ENCODE data around the gene PTPRG.

The PTPRG gene

GRCh38 chr3:62119139-62119538, 557.8 kb downstream of the PTPRG start:
- Histone ChIP-seq H3K27me3 (ENCODE audit: control insufficient read depth, insufficient read depth, low read length) (no peaks in the 10 kb centered on the region), H3K9me3 (ENCODE audit: control insufficient read depth, insufficient read depth, low read length) (no peaks in the 10 kb centered on the region), H3K9ac (ENCODE audit: low read depth, low read length) (no peak overlapping the region), H3K4me1 (ENCODE audit: control insufficient read depth, insufficient read depth, low read length) (no peaks in the 10 kb centered on the region), H3K4me3 (ENCODE audit: low read depth, low read length) (no peak overlapping the region), H3K36me3 (ENCODE audit: control insufficient read depth, insufficient read depth, low read length) (no peaks in the 10 kb centered on the region)

GRCh38 chr3:62122819-62123218, 561.4 kb downstream of the PTPRG start:
- no peak overlapping the region for H3K4me3 ChIP-seq (ENCODE audit: low read depth, low read length)
- H3K36me3 ChIP-seq (ENCODE audit: control insufficient read depth, insufficient read depth, low read length), result no peaks in the 10 kb centered on the region
- no peaks in the 10 kb centered on the region for H3K27me3 ChIP-seq (ENCODE audit: control insufficient read depth, insufficient read depth, low read length)
- H3K9ac ChIP-seq (ENCODE audit: low read depth, low read length), result no peak overlapping the region
- no peaks in the 10 kb centered on the region for H3K9me3 ChIP-seq (ENCODE audit: control insufficient read depth, insufficient read depth, low read length)
- no peaks in the 10 kb centered on the region for H3K4me1 ChIP-seq (ENCODE audit: control insufficient read depth, insufficient read depth, low read length)

DNA sequence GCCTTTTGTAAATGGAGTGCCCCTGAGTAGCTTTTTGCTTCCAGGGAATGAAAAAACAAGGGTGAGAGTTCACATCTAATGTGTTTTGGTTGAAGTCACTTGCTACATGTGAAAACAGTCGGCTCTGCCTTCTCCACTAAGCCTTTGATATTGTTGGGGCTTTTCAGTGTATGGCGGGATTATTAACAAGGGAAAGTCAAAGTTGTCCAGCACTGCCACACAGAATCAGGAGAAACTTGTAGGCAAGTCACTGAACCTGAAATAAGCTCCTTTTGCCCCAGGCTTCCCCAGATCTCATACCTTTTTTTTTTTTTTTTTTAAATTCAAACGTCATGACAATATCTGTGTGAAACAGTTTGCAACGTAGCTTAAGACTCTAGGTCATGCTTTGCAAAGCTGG, 564.0 kb downstream of the PTPRG start:
- no peak overlapping the region for H3K4me3 ChIP-seq (ENCODE audit: low read depth, low read length)
- H3K9ac ChIP-seq (ENCODE audit: low read depth, low read length), result no peak overlapping the region
- H3K27me3 ChIP-seq (ENCODE audit: control insufficient read depth, insufficient read depth, low read length), result no peaks in the 10 kb centered on the region
- no peaks in the 10 kb centered on the region for H3K4me1 ChIP-seq (ENCODE audit: control insufficient read depth, insufficient read depth, low read length)
- H3K36me3 ChIP-seq (ENCODE audit: control insufficient read depth, insufficient read depth, low read length), result no peaks in the 10 kb centered on the region
- H3K9me3 ChIP-seq (ENCODE audit: control insufficient read depth, insufficient read depth, low read length), result no peaks in the 10 kb centered on the region

GRCh38 chr3:62127116-62127515, 565.7 kb downstream of the PTPRG start:
- no peaks in the 10 kb centered on the region for H3K9me3 ChIP-seq (ENCODE audit: control insufficient read depth, insufficient read depth, low read length)
- H3K4me1 ChIP-seq (ENCODE audit: control insufficient read depth, insufficient read depth, low read length), result no peaks in the 10 kb centered on the region
- no peak overlapping the region for H3K9ac ChIP-seq (ENCODE audit: low read depth, low read length)
- H3K27me3 ChIP-seq (ENCODE audit: control insufficient read depth, insufficient read depth, low read length), result no peaks in the 10 kb centered on the region
- no peak overlapping the region for H3K4me3 ChIP-seq (ENCODE audit: low read depth, low read length)
- H3K36me3 ChIP-seq (ENCODE audit: control insufficient read depth, insufficient read depth, low read length), result no peaks in the 10 kb centered on the region

DNA sequence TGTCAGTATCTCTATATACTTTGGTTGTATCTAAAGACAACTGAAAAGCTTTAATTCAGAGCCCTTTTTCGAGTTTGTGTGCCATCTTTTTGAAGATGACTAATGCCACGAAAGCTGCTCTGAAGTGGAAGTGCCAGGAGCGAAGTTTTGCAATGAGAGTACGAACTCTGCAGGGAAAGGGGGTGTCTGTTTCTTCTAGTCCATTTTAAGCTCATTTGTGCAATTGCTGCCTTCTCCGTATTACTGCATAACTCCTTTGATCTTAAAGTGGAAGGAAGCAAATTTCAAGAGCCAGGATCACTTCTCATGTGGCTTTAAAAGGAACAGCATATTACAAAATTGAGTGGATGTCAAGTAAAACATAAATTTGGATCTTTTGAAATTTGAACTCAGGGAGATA, 566.7 kb downstream of the PTPRG start:
- no peak overlapping the region for H3K4me3 ChIP-seq (ENCODE audit: low read depth, low read length)
- no peaks in the 10 kb centered on the region for H3K36me3 ChIP-seq (ENCODE audit: control insufficient read depth, insufficient read depth, low read length)
- no peaks in the 10 kb centered on the region for H3K4me1 ChIP-seq (ENCODE audit: control insufficient read depth, insufficient read depth, low read length)
- H3K9me3 ChIP-seq (ENCODE audit: control insufficient read depth, insufficient read depth, low read length), result no peaks in the 10 kb centered on the region
- H3K27me3 ChIP-seq (ENCODE audit: control insufficient read depth, insufficient read depth, low read length), result no peaks in the 10 kb centered on the region
- no peak overlapping the region for H3K9ac ChIP-seq (ENCODE audit: low read depth, low read length)

GRCh38 chr3:62128681-62129080, 567.3 kb downstream of the PTPRG start:
- Histone ChIP-seq H3K36me3 (ENCODE audit: control insufficient read depth, insufficient read depth, low read length) (no peaks in the 10 kb centered on the region), H3K9ac (ENCODE audit: low read depth, low read length) (no peak overlapping the region), H3K4me1 (ENCODE audit: control insufficient read depth, insufficient read depth, low read length) (no peaks in the 10 kb centered on the region), H3K27me3 (ENCODE audit: control insufficient read depth, insufficient read depth, low read length) (no peaks in the 10 kb centered on the region), H3K4me3 (ENCODE audit: low read depth, low read length) (no peak overlapping the region), H3K9me3 (ENCODE audit: control insufficient read depth, insufficient read depth, low read length) (no peaks in the 10 kb centered on the region)

DNA sequence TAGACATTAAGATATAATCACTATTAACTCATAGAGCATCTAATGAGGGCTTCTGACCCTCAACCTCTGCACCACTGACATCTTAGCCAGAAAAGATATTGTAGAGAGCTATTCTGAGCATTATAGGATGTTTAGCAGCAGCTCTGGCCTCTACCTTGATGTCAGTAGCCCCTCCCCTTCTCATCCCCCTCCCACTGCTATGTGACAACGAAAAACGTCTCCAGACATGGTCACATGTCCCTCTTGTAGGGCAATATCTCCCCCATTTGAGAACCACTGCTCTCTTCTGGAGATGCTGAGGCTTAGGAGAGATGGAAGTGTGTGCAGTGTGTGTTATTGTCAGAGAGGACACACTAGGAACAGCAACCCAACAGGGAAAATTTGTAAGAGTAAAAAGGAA, 569.7 kb downstream of the PTPRG start:
- Histone ChIP-seq H3K4me3 (ENCODE audit: low read depth, low read length) (no peak overlapping the region), H3K4me1 (ENCODE audit: control insufficient read depth, insufficient read depth, low read length) (no peaks in the 10 kb centered on the region), H3K27me3 (ENCODE audit: control insufficient read depth, insufficient read depth, low read length) (no peaks in the 10 kb centered on the region), H3K36me3 (ENCODE audit: control insufficient read depth, insufficient read depth, low read length) (no peaks in the 10 kb centered on the region), H3K9me3 (ENCODE audit: control insufficient read depth, insufficient read depth, low read length) (no peaks in the 10 kb centered on the region), H3K9ac (ENCODE audit: low read depth, low read length) (no peak overlapping the region)

GRCh38 chr3:62131620-62132019, 570.2 kb downstream of the PTPRG start:
- H3K4me1 ChIP-seq (ENCODE audit: control insufficient read depth, insufficient read depth, low read length), result no peaks in the 10 kb centered on the region
- H3K36me3 ChIP-seq (ENCODE audit: control insufficient read depth, insufficient read depth, low read length), result no peaks in the 10 kb centered on the region
- H3K9me3 ChIP-seq (ENCODE audit: control insufficient read depth, insufficient read depth, low read length), result no peaks in the 10 kb centered on the region
- H3K27me3 ChIP-seq (ENCODE audit: control insufficient read depth, insufficient read depth, low read length), result no peaks in the 10 kb centered on the region
- H3K9ac ChIP-seq (ENCODE audit: low read depth, low read length), result no peak overlapping the region
- no peak overlapping the region for H3K4me3 ChIP-seq (ENCODE audit: low read depth, low read length)

- H3K36me3 ChIP-seq (ENCODE audit: control insufficient read depth, insufficient read depth, low read length), result no peaks in the 10 kb centered on the region
- no peak overlapping the region for H3K4me3 ChIP-seq (ENCODE audit: low read depth, low read length)
- H3K27me3 ChIP-seq (ENCODE audit: control insufficient read depth, insufficient read depth, low read length), result no peaks in the 10 kb centered on the region
- no peaks in the 10 kb centered on the region for H3K9me3 ChIP-seq (ENCODE audit: control insufficient read depth, insufficient read depth, low read length)
- H3K4me1 ChIP-seq (ENCODE audit: control insufficient read depth, insufficient read depth, low read length), result no peaks in the 10 kb centered on the region
- no peak overlapping the region for H3K9ac ChIP-seq (ENCODE audit: low read depth, low read length)
Observed at GRCh38 chr3:62132027-62132602, 570.7 kb downstream of the PTPRG start.

DNA sequence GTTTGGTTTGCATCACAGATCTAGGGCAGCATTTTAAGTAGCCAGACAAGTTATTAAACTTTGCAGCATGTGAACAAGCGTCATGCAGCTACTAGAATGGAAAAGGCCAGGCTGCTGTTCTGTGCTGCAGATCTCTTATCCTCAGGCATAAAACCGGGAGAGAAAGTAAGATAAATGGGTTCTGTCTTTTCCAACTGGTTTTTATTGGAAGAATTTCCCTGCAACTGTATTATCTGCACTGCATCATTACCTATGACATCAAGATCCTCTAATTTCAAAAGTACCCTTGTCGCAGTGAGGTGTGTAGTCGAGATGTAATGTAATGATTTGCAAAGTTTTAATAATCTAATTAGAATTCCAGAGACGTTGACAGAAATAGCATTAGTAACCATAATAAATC, 571.6 kb downstream of the PTPRG start:
- Histone ChIP-seq H3K4me1 (ENCODE audit: control insufficient read depth, insufficient read depth, low read length) (no peaks in the 10 kb centered on the region), H3K27me3 (ENCODE audit: control insufficient read depth, insufficient read depth, low read length) (no peaks in the 10 kb centered on the region), H3K36me3 (ENCODE audit: control insufficient read depth, insufficient read depth, low read length) (no peaks in the 10 kb centered on the region), H3K9ac (ENCODE audit: low read depth, low read length) (no peak overlapping the region), H3K4me3 (ENCODE audit: low read depth, low read length) (no peak overlapping the region), H3K9me3 (ENCODE audit: control insufficient read depth, insufficient read depth, low read length) (no peaks in the 10 kb centered on the region)

DNA sequence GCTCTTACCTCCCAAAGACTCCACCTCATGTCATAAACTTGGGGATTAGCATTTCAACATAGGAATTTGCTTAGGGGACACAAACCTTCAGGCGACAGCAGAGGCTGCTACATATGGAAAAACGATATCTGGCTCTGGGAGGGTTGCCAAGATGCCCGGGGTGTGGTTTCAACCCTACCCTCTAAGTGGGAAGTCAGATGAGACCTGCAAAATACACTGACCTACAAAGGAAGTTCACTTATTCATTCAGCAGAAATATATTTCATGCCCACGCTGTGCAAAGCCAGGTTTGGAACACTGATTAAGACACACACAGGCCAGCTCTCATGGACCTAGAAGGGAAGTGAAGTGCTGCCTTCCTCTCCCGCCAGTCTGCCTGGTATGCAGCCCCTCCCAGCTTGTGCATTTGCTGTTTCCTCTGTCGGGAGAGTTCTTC, 572.7 kb downstream of the PTPRG start:
- Histone ChIP-seq H3K4me1 (ENCODE audit: control insufficient read depth, insufficient read depth, low read length) (no peaks in the 10 kb centered on the region), H3K27me3 (ENCODE audit: control insufficient read depth, insufficient read depth, low read length) (no peaks in the 10 kb centered on the region), H3K4me3 (ENCODE audit: low read depth, low read length) (no peak overlapping the region), H3K9me3 (ENCODE audit: control insufficient read depth, insufficient read depth, low read length) (no peaks in the 10 kb centered on the region), H3K36me3 (ENCODE audit: control insufficient read depth, insufficient read depth, low read length) (no peaks in the 10 kb centered on the region), H3K9ac (ENCODE audit: low read depth, low read length) (no peak overlapping the region)

- no peaks in the 10 kb centered on the region for H3K27me3 ChIP-seq (ENCODE audit: control insufficient read depth, insufficient read depth, low read length)
- no peaks in the 10 kb centered on the region for H3K9me3 ChIP-seq (ENCODE audit: control insufficient read depth, insufficient read depth, low read length)
- no peaks in the 10 kb centered on the region for H3K4me1 ChIP-seq (ENCODE audit: control insufficient read depth, insufficient read depth, low read length)
- H3K36me3 ChIP-seq (ENCODE audit: control insufficient read depth, insufficient read depth, low read length), result no peaks in the 10 kb centered on the region
- no peak overlapping the region for H3K9ac ChIP-seq (ENCODE audit: low read depth, low read length)
- H3K4me3 ChIP-seq (ENCODE audit: low read depth, low read length), result no peak overlapping the region
Observed at GRCh38 chr3:62135741-62136140, 574.4 kb downstream of the PTPRG start.
